A673 (cell line): ENCODE results near the gene PPWD1. TPM values are rescaled to one million over a fixed set of nuclear protein-coding genes. Genes with fewer than 3 reads are reported as not detected.
"Not testable (repeated sequence)": the region's sequence is repeated elsewhere in the genome, so short reads cannot be mapped to it uniquely, and the experiment has no call there.

Experiments
- BruUV-seq: library from RNA; stranded (reverse); fragments of 400-500 nt; replicated peaks from 2 replicates; lab custom pipeline; 2021; lab: Mats Ljungman, UMichigan
- CTCF ChIA-PET: fragments of 300-600 bp; sonication (Branson Sonifier 250); formaldehyde crosslinking; loops from one replicate; lab custom pipeline; 2022; ENCODE audit warnings: antibody characterized with exemption; lab: Charles Lee
- POLR2A ChIA-PET: fragments of 300-600 bp; sonication (Branson Sonifier 250); formaldehyde crosslinking; loops from one replicate; lab custom pipeline; 2022; ENCODE audit warnings: antibody characterized with exemption; ENCODE audit not compliant: low non-redundant PET; lab: Charles Lee
- DNase-seq: peaks from one replicate; pipeline ENCODE4 v3.0.0-alpha.2; 2015; ENCODE audit warnings: low spot score
- H3K27ac ChIP-seq: fragments of 200-600 bp; sonication (generic); 2 replicates; pipeline ENCODE4 v1.5.1; 2016; ENCODE audit warnings: mixed run types, low read depth, mild to moderate bottlenecking, mixed read lengths, antibody characterized with exemption, low read length; ENCODE audit not compliant: poor library complexity, severe bottlenecking
- H3K27me3 ChIP-seq: fragments of 200-600 bp; sonication (generic); replicated peaks from 2 replicates; pipeline ENCODE4 v1.6.1; 2017; ENCODE audit warnings: mixed run types, low read depth, mild to moderate bottlenecking, mixed read lengths, antibody characterized with exemption, low read length; ENCODE audit not compliant: insufficient read depth, poor library complexity
- H3K36me3 ChIP-seq: fragments of 200-600 bp; sonication (generic); 2 replicates; pipeline ENCODE4 v1.6.1; 2016; ENCODE audit warnings: mixed run types, mild to moderate bottlenecking, mixed read lengths, antibody characterized with exemption, low read length; ENCODE audit not compliant: insufficient read depth, poor library complexity, severe bottlenecking
- H3K4me1 ChIP-seq: fragments of 200-600 bp; sonication (generic); 2 replicates; pipeline ENCODE4 v1.6.1; 2017; ENCODE audit warnings: mixed run types, mild to moderate bottlenecking, mixed read lengths, antibody characterized with exemption, low read length; ENCODE audit not compliant: insufficient read depth, poor library complexity, severe bottlenecking
- H3K4me3 ChIP-seq: fragments of 200-600 bp; sonication (generic); 2 replicates; pipeline ENCODE4 v1.5.1; 2016; ENCODE audit warnings: low read depth, mixed run types, mild to moderate bottlenecking, mixed read lengths, low read length; ENCODE audit not compliant: poor library complexity, severe bottlenecking
- H3K9me3 ChIP-seq: fragments of 200-600 bp; sonication (generic); 2 replicates; pipeline ENCODE4 v1.6.1; 2016; ENCODE audit warnings: mixed run types, low read depth, mild to moderate bottlenecking, mixed read lengths, antibody characterized with exemption, low read length; ENCODE audit not compliant: poor library complexity, severe bottlenecking
- EZH2 ChIP-seq: fragments of 200-600 bp; sonication (generic); IDR thresholded peaks from 2 replicates; pipeline ENCODE4 v1.6.1; 2017; ENCODE audit warnings: borderline replicate concordance, low read depth, mild to moderate bottlenecking, mixed read lengths, antibody characterized with exemption, low read length; ENCODE audit not compliant: poor library complexity, severe bottlenecking
- intact Hi-C: fragments of 100-400 bp; cut with micrococcal nuclease; formaldehyde crosslinking; loops from one replicate; pipeline ENCODE4 v1.10.0; 2022; ENCODE audit not compliant: unreplicated experiment
- total RNA-seq: library from RNA; stranded (reverse); gene quantifications from 2 replicates; pipeline ENCODE4 v1.2.3, GENCODE V29; 2021
- TF ChIP-seq, protein P1 (sequence below): fragments of 300-800, 200-600 bp; sonication (generic); conservative IDR thresholded peaks from 2 replicates; pipeline ENCODE4 v1.5.1; 2017; ENCODE audit warnings: low read depth, mild to moderate bottlenecking, antibody characterized with exemption, low read length, moderate library complexity, mixed read lengths

PPWD1 gene
- total RNA-seq, 1 experiment from 2014 or later: 35.4 TPM

DNA sequence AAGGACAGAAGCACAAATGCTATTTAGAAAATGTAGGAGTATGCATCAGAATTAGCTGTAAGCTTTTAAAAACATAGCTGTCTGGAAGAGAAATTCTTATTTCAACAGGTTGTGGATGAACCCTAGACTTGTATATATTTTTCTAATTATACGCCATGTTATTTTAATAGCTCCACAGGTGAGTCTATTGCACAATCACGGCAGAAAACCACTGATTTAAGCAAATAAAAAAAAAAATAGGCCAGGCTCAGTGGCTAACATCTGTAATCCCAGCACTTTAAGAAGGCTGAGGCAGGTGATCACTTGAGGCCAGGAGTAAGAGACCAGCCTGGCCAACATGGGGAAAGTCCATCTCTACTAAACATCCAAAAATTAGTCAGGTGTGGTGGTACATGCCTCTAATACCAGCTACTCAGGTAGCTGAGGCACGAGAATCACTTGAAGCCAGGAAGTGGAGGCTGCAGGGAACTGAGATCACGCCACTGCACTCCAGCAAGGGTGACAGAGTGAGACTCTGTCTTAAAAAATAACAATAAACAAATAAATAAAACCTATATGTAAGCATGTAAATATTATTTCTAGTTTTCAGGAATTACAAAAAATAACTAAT is 49.3 kb downstream of the PPWD1 start:
- intact Hi-C loops: no loop called here
- Histone ChIP-seq H3K27ac (no peak overlapping the region), H3K36me3 (peaks cover 31% of the 10 kb centered on the region), H3K9me3 (no peaks in the 10 kb centered on the region), H3K4me1 (no peaks in the 10 kb centered on the region), H3K27me3 (no peaks in the 10 kb centered on the region), H3K4me3 (no peak overlapping the region)
- TF ChIP-seq EZH2: no peak
- TF ChIP-seq, protein P1, sequence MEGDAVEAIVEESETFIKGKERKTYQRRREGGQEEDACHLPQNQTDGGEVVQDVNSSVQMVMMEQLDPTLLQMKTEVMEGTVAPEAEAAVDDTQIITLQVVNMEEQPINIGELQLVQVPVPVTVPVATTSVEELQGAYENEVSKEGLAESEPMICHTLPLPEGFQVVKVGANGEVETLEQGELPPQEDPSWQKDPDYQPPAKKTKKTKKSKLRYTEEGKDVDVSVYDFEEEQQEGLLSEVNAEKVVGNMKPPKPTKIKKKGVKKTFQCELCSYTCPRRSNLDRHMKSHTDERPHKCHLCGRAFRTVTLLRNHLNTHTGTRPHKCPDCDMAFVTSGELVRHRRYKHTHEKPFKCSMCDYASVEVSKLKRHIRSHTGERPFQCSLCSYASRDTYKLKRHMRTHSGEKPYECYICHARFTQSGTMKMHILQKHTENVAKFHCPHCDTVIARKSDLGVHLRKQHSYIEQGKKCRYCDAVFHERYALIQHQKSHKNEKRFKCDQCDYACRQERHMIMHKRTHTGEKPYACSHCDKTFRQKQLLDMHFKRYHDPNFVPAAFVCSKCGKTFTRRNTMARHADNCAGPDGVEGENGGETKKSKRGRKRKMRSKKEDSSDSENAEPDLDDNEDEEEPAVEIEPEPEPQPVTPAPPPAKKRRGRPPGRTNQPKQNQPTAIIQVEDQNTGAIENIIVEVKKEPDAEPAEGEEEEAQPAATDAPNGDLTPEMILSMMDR: no peak
- ChIA-PET POLR2A (no interaction called here), CTCF (no interaction called here)
- no TSS peak for BruUV-seq
- DNase-seq: no peak

DNA sequence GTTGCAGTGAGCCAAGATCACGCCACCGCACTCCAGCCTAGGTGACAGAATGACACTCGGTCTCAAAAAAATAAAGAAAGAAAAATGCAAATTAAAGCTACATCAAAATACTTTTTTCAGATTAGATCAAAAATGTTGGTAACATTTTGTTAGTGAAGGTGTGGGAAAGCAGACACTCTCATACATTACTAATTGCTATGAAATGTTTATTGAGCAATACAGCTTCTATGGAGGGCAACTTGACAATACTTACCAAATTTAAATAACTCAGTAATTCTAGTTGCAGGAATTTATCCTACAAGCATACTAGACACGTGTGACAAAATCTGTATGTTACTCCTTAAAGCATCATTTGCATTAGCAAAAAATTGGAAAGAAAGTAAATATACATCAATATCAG is 56.9 kb downstream of the PPWD1 start:
- BruUV-seq: no TSS peak
- Histone ChIP-seq H3K4me1 (peaks cover 12% of the 10 kb centered on the region), H3K4me3 (no peak overlapping the region), H3K9me3 (no peaks in the 10 kb centered on the region), H3K27me3 (no peaks in the 10 kb centered on the region), H3K36me3 (no peaks in the 10 kb centered on the region), H3K27ac (no peak overlapping the region)
- no peak for DNase-seq
- ChIA-PET CTCF (no interaction called here), POLR2A (no interaction called here)
- TF ChIP-seq, protein P1: no peak
- no peak for TF ChIP-seq EZH2
- intact Hi-C loops: loop anchor here (10.0 kb wide), 1 partner anchor 525 kb away; the partner anchor contains the start of gene SREK1

DNA sequence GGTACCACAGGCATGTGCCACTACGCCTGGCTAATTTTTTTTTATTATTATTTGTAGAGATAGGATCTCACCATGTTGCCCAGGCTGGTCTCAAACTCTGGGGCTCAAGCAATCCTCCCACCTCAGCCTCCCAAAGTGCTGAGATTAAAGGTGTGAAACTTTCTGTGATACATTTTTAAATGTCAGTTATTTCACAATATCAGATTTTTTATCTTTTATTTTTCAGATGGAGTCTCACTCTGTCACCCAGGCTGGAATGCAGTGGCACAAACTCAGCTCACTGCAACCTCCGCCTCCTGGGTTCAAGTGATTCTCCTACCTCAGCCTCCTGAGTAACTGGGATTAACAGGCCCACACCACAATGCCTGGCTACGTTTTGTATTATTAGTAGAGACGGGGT is 58.9 kb downstream of the PPWD1 start:
- H3K9me3 ChIP-seq, DNase-seq, BruUV-seq, POLR2A ChIA-PET, H3K27me3 ChIP-seq, H3K27ac ChIP-seq, H3K4me3 ChIP-seq, CTCF ChIA-PET, H3K36me3 ChIP-seq: not testable (repeated sequence)
- peaks cover 12% of the 10 kb centered on the region for H3K4me1 ChIP-seq
- intact Hi-C loops: loop anchor here (10.0 kb wide), 1 partner anchor 523 kb away; the partner anchor contains the start of gene SREK1
